Bronchial epithelial cell (primary cell): Measurements from ENCODE around the gene GNAS-AS1. TPM values are rescaled to one million over a fixed set of nuclear protein-coding genes. Genes with fewer than 3 reads are reported as not detected.
A peak's percentile ranks its signal among the peaks of the same experiment; 100 is the strongest.

Experiments used
- DNase-seq: peaks from one replicate; pipeline ENCODE4 v3.0.0-alpha.2; 2010; ENCODE audit warnings: low read depth
- FAIRE-seq: peaks from 2 replicates; lab custom pipeline; 2011; peaks lifted over from hg19 to GRCh38; lab: Jason Lieb, UNC
- H3K27me3 ChIP-seq: 2 replicates; pipeline ENCODE4 v1.5.1; 2011; ENCODE audit warnings: low read length; ENCODE audit not compliant: control insufficient read depth, insufficient read depth
- H3K36me3 ChIP-seq: 2 replicates; pipeline ENCODE4 v1.5.1; 2011; ENCODE audit warnings: low read length; ENCODE audit not compliant: control insufficient read depth, insufficient read depth
- H3K4me3 ChIP-seq: 2 replicates; pipeline ENCODE4 v1.5.1; 2011; ENCODE audit warnings: mild to moderate bottlenecking, low read depth, low read length, control low read depth
- total RNA-seq: library from RNA; depleted of rRNA; stranded (reverse); fragments of >200 nt; gene quantifications from 2 replicates; pipeline ENCODE4 v1.2.1, GENCODE V29; 2014
- TF ChIP-seq, protein P1 (sequence below): IDR thresholded peaks from 2 replicates; pipeline ENCODE4 v1.5.1; 2011; ENCODE audit warnings: mild to moderate bottlenecking, moderate library complexity, low read length, control low read depth, inconsistent platforms; ENCODE audit not compliant: insufficient read depth, severe bottlenecking

Gene GNAS-AS1
- total RNA-seq, 1 donor from 2014 or later: 1.3 TPM

DNA sequence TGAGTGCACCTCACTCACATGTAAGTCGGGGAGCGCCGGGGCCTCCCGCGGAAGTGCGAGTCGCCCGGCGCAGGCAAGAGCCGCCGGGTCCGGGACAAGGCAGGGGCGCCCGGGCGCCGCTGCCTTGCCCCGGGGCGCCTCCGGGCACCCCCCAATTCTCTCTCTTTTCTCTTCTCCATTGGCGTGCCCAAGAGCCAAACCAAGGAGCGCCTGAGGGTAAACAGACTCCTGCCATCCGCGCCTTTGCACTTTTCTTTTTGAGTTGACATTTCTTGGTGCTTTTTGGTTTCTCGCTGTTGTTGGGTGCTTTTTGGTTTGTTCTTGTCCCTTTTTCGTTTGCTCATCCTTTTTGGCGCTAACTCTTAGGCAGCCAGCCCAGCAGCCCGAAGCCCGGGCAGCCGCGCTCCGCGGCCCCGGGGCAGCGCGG, 38.6 kb upstream of the GNAS-AS1 start:
- no peak for FAIRE-seq
- DNase-seq: no peak
- Histone ChIP-seq H3K4me3 (peak overlapping the region; percentile 86), H3K27me3 (no peaks in the 10 kb centered on the region), H3K36me3 (no peaks in the 10 kb centered on the region)
- TF ChIP-seq, protein P1, sequence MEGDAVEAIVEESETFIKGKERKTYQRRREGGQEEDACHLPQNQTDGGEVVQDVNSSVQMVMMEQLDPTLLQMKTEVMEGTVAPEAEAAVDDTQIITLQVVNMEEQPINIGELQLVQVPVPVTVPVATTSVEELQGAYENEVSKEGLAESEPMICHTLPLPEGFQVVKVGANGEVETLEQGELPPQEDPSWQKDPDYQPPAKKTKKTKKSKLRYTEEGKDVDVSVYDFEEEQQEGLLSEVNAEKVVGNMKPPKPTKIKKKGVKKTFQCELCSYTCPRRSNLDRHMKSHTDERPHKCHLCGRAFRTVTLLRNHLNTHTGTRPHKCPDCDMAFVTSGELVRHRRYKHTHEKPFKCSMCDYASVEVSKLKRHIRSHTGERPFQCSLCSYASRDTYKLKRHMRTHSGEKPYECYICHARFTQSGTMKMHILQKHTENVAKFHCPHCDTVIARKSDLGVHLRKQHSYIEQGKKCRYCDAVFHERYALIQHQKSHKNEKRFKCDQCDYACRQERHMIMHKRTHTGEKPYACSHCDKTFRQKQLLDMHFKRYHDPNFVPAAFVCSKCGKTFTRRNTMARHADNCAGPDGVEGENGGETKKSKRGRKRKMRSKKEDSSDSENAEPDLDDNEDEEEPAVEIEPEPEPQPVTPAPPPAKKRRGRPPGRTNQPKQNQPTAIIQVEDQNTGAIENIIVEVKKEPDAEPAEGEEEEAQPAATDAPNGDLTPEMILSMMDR: no peak

DNA sequence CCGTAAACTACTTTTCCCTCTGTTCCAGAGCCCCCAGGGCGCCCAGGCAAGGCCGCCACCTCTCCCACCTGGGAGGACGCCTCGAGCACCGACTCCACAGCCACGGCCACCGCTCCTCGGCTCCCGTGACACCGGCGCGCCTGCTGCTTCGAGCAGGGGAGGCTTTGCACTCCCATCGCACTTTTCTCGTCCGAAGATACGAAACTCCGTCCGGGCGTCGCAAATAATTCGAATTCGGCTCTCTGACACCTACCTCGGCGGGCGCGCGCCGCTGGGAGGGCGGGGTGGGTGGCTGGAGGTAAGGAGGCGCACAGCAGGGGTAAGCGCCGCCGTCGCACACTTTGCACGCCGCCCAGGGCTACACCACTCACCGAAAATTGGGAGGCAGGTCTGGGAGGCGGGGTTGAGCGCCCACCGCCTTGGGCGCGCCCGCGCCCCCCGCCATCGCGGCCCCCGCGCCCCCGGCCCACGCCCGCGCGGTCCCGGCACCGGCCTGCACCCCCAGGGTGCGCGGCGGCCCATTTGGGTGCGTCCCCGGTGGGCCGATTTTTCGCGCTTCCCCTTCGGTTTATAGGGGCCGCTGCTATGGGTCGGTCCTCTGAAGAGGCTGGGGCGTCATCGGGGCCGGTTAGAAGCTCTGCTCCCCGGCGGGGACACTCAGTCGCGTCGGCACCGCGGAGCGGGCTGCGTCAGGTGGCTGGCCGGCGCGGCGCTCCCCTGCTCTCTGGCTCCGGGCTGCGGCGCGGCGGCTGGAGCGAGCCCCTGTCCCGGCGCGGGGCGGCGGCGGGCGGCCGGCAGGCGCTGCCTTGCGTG, 38.0 kb upstream of the GNAS-AS1 start:
- TF ChIP-seq, protein P1: no peak
- H3K4me3 ChIP-seq: peak overlapping the region; percentile 86
- FAIRE-seq (no peak), DNase-seq (peak; percentile 55)
- no peaks in the 10 kb centered on the region for H3K27me3 ChIP-seq
- no peaks in the 10 kb centered on the region for H3K36me3 ChIP-seq

DNA sequence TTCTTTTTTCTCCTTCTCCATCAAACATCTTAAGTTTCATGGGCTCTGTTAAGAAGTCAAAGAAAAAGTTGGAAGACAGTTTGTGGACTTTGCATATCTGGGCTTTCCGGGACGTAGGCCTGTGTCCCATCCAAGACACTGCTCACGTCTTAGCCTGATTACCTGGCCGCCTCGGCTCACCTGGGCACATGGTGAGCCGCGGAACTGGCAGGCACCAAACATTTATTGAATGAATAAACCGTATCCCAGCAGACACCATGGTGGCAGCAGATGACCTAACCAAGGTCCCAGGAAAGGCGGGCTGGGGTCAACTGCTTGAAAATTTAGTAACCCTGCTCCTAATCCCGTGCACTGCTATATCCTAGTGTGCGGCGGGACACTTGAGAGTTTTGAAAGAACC, 37.4 kb upstream of the GNAS-AS1 start:
- Histone ChIP-seq H3K36me3 (no peaks in the 10 kb centered on the region), H3K27me3 (peaks cover 6% of the 10 kb centered on the region), H3K4me3 (peak overlapping the region; percentile 86)
- TF ChIP-seq, protein P1: no peak
- DNase-seq: no peak
- no peak for FAIRE-seq

DNA sequence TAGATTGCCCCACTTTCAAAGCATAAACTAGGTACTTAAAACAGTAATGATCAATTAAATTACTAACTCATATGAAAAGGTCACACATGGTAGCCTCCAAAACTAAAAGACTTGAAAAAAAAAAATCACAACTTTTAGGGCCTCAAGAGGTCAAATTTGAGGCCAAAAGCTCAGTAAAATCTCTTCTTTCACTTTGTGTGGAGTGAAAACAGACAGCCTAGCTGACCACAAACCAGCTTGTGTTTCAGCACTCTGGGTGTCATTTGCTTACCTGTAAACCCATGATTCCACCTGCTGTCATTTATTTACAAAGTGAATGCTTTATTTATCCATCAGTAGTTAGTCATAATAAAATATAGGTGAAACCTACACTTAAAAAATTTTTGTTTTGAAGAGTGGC, 35.8 kb upstream of the GNAS-AS1 start:
- H3K4me3 ChIP-seq: no peak overlapping the region
- no peaks in the 10 kb centered on the region for H3K36me3 ChIP-seq
- FAIRE-seq: no peak
- peaks cover 11% of the 10 kb centered on the region for H3K27me3 ChIP-seq
- TF ChIP-seq, protein P1: no peak
- DNase-seq: no peak

DNA sequence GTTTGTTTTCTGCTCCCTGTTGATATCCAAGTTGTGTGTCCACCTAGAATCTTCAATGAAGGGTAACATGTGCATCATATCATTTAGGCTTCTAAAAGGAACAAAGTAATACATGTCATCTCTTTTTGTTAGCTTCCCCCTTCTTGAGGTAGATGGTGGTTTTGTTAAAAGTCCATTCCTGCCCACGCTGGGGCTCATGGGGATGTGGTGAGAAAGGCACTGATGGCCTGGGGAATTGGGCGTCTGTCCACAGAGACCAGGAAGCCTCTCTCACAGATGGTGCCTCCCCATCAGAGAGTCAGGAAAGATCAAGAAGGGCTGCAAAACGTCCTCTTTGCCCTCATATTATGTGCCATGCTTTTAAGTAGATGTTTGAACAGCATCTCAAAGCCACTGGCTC, 34.3 kb upstream of the GNAS-AS1 start:
- no peak for FAIRE-seq
- no peak overlapping the region for H3K4me3 ChIP-seq
- TF ChIP-seq, protein P1: no peak
- no peaks in the 10 kb centered on the region for H3K36me3 ChIP-seq
- peaks cover 14% of the 10 kb centered on the region for H3K27me3 ChIP-seq
- no peak for DNase-seq
